ENCODE data around the gene AFF3.
"Not testable (repeated sequence)": the region's sequence is repeated elsewhere in the genome, so short reads cannot be mapped to it uniquely, and the experiment has no call there.

The AFF3 gene

GRCh38 chr2:99933894-99934650, 208.3 kb downstream of the AFF3 start:
- DNase-seq (ENCODE audit: low read depth in 3 of 3) = no peak

GRCh38 chr2:99933491-99933890, 208.9 kb downstream of the AFF3 start:
- not testable (repeated sequence) for DNase-seq (ENCODE audit: low read depth in 3 of 3)

GRCh38 chr2:99928470-99929053, 213.8 kb downstream of the AFF3 start:
- no peak for DNase-seq (ENCODE audit: low read depth in 3 of 3)

DNA sequence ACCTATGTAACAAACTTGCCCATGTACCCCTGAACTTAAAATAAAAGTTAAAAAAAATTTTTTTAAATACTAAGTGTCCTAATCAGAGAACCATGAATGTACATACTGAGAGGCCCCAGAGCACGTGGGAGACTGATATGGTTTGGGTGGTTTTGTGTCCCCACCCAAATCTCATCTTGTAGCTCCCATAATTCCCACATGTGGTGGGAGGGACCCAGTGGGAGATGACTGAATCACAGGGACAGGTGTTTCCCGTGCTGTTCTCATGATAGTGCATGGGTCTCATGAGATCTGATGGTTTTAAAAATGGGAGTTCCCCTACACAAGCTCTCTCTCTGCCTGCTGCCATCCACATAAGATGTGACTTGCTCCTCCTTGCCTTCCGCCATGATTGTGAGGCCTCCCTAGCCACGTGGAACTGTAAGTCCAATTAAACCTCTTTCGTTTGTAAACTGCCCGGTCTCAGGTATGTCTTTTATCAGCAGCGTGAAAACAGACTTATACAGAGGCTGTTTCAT, 214.6 kb downstream of the AFF3 start:
- DNase-seq (ENCODE audit: low read depth in 3 of 3) = not testable (repeated sequence)

- no peak for DNase-seq (ENCODE audit: low read depth in 3 of 3)
Measured at GRCh38 chr2:99926986-99927385, 215.4 kb downstream of the AFF3 start.

DNA sequence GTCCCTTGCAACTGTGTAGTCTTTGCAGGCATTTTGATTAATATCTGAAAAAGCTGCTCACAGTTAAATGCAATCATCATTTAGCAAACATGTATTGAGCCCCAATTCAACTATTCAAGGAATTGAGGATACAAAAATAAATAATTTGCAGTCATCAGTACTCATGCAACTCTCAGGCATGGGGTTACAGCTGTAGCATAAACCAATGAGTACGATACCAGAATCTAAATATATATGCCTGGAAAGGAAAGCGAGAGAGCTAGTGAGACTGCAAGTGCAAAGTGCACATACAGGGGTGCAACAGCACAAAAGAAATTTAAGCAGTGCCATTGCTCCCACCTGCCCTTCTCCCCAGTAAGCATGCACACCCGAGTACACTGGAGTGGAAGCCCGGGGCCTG, 216.4 kb downstream of the AFF3 start:
- DNase-seq (ENCODE audit: low read depth in 3 of 3) = no peak

DNA sequence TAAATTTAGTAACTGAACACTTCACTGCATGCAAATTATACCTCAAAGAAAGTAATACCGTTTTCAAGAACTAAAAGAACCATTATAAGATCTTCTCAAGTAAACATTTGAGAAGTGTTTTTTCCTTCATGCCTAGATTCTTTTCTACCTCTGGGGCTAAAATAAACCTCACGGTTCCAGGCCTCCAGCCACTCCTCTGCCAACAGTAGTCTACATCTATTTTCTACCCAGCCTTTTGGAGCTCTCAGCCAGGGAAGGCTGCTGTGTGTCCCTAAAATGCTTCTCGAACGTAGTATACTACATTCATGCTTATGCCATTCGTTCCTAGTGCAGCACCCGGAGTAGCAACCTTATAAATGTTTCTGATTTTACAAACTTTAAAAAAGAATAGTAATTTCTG, 219.7 kb downstream of the AFF3 start:
- no peak for DNase-seq (ENCODE audit: low read depth in 3 of 3)

DNA sequence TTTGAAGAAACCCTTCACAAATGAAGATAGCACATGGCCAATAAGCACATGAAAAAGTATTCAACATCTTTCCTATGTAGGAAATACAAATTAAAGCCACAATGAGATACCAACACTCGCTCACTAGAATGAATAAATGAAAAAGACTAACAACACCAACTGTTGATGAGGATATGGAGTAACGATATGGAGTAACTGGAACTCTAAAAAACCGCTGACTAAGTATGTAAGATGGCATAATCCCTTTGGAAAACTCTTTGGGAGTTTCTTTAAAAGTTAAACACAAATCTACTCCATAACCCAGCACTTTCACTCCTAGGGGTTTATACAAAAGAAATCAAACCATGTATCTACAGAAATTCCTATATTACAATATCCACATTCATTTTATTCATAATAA, 220.5 kb downstream of the AFF3 start:
- DNase-seq (ENCODE audit: low read depth in 3 of 3) = no peak

DNA sequence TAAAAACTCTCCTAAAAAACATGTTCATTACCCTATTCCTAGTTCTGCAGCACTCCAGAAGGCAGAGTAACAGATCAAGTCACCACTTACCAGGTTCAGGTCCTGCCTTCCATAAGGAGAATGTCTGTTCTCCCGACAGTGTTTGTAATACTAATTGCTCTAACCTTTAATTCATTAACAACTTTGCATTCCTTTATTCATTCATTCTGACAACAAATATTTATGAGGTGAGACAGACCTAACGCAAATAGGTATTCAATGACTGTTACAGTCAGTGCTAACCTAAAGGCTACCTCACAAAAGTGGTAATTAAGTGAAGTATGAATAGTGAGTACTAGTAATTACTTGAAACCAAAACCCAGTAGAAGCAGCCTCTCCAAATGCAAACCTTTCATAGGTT, 224.0 kb downstream of the AFF3 start:
- no peak for DNase-seq (ENCODE audit: low read depth in 3 of 3)

DNA sequence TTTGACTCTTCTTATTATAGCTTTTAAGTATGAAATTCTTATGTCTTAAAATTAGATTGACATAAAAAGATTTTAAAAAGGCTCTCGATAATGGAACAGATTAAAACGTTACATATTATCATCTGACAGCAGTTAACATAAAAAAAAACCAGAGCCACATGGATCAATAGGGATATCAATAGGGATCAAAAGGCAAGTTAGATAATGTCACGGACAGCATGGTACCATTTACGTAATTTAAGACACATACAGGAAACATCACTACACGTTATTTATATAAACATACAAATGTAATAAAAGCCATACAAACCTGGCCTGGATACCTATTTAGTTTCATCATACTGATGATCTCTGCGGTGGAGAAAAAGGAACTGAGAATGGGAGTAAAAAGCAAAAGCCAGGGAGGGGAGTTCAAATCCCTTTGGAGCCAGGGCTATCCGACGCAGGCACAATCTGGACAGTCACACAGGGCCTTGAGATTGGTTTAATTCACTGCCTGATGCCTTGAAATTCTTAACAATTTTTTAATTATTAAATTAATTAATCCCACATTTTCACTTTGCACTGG, 227.2 kb downstream of the AFF3 start:
- DNase-seq (ENCODE audit: low read depth in 3 of 3) = no peak

DNA sequence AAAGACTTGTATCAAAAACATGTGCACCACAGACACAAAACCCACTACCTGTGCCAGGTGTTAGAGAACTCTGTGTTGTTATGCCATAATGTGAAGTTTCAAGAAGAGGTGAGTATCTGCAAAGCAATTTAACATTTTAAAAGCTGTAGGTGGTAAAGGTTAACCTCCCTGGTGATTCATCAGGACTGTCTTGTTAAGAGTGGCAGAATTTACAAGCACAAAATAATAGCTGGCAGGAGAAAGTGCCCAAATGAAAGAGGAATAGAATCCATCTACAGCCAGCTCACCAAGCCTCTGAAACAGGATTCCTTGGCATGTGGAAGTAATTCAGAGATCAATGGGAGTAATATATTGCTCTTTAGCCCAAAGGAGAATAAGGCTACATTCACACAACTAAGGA, 230.7 kb downstream of the AFF3 start:
- DNase-seq (ENCODE audit: low read depth in 3 of 3) = no peak

DNA sequence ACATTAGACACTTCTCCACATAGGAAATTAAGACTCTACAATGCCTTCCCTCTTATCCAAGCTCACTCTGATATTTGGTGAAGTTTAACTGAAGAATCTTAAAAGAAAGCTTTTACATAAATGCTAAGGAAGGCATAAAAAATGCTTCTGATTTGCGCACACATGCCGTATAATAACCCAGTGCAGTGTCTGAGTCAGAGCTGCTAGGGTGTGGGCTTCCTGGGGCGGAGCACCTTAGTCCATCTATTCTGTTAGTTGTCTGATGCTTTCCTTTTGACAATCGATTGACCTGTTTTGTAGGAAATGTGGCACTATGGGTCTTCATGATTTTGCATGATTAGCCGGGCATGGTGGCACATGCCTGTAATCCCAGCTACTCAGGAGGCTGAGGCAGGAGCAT, 231.5 kb downstream of the AFF3 start:
- DNase-seq (ENCODE audit: low read depth in 3 of 3) = no peak

DNA sequence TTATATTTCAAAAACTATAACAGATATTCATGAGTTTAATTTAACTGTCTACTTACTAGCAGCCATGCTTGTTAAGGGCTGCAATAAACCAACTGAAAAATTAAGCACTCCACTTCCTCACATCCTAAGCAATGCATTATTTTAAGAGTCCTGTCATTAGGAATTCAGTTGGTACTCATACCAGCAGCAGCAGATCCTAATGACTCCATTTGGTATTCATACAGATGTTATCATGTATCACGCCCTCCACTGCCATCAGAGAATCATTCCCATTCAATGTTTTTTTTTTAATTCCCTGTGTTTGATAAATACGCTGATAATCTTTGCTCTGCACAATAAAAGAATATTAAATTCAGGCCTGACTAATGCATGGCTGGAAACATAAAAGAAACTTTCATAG, 236.8 kb downstream of the AFF3 start:
- no peak for DNase-seq (ENCODE audit: low read depth in 3 of 3)

- DNase-seq (ENCODE audit: low read depth in 3 of 3) = no peak
Measured at GRCh38 chr2:99905025-99905424, 237.4 kb downstream of the AFF3 start.

DNA sequence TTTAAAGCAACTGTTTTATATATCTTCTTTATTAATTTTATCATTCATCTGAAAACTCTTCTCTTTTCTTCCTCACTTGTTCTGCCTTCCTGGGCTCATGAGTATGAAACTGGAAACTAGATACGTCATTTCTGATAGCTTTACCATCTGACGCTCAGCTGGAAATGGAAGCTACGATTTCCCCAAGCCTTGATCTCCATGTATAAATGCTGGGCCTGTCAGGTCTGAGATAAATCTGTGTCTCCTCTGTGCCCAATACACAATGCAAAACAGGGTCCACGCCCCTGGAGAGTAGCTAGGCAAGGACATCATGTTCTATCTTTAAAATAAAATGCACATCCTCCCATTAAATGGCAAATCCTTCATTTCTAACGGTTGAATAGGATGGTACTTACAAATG, 238.4 kb downstream of the AFF3 start:
- DNase-seq (ENCODE audit: low read depth in 3 of 3) = no peak

- no peak for DNase-seq (ENCODE audit: low read depth in 3 of 3)
Measured at GRCh38 chr2:99900556-99900955, 241.8 kb downstream of the AFF3 start.

DNA sequence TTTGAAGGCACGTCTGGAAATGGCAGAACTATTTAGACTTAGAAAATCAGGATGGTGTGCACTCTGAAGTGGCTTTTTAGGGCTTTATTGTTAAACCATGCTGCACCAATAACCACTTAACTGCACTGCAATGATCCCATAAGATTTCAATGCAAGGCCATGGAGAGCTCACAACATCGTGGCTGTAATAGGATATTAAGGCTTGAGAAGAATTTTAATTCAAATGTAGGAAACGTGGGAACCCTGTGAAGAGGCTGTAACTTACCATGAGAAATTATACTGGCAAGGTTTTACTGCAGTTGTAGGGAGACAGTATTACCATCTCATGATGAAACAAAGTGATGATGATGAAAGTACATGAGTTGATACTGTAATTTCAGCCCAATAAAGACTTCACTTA, 242.5 kb downstream of the AFF3 start:
- no peak for DNase-seq (ENCODE audit: low read depth in 3 of 3)

DNA sequence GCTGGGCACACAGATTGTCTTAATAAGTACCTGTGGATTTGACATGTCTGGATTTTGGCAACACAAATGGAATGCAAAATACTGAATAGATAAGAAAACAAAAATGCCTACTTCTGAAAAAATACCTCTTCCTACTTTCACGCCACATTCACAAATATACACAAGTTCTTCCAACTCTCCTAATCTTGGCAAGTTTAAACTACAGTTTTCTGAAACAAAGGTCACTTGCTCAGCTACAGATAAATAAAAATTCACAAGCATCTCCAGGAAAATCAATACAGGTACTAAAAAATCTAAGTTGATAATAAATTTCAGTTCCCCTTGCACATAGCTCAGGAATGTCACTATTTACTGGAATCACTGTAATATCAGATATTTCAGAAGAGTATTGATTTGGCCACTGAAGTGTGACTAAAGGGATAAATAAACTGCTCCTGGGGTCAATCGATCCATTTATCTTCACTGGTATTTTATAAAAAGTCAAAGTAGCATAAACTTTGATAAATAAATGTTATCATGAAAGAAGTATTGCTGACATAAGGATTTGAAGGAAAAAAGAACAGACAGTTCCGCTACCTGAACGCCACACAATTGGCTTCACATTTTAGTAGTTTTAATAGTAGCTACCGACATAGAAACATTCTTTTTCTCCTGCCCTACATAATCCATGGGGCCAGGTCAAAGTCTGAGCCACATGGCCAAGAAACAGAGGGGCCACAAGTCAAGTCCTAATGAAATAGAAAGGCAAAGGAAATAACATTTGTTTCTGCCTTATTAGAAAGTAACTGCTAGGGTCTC, 243.1 kb downstream of the AFF3 start:
- no peak for DNase-seq (ENCODE audit: low read depth in 3 of 3)

DNA sequence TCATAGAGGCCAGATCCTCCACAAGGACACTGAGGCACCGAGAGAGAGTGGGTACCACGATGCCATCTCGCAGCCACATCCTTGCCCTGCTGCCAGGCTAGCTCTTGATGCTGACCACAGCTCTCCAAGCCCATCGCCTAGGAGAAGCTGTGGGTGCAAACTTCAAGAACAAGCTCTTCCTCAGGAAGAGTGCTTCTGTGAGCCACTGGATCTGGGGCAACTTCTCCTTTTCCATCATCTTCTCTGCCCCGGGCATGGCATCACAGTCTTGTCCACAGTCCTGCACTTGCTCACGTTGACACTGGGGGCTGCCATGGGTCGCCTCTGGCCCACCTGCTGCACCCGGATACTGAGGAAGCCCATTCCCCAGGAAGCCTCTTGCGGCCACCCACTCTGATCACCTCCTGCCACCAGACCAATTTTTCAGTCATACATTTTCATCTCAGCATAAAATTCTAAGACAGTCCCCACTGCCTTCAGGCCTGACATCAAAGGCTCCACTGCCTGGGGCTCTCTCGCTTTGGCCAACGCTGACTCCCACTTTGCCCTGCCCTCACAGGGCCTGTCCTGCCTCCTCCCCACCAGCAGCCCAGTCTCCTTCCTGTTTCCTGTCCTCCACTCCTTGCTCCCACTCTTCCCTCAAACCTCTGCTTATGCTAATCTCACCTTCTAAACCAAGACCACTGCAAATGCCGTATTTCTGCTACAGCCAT, 243.9 kb downstream of the AFF3 start:
- DNase-seq (ENCODE audit: low read depth in 3 of 3) = no peak

GRCh38 chr2:99891428-99891780, 251.0 kb downstream of the AFF3 start:
- no peak for DNase-seq (ENCODE audit: low read depth in 3 of 3)

- no peak for DNase-seq (ENCODE audit: low read depth in 3 of 3)
Measured at GRCh38 chr2:99890568-99891427, 251.6 kb downstream of the AFF3 start.
